ENCODE data around the gene FAM216A. TPM values are rescaled to one million over a fixed set of nuclear protein-coding genes. Genes with fewer than 3 reads are reported as not detected.
A peak's percentile ranks its signal among the peaks of the same experiment; 100 is the strongest.

The FAM216A gene
- total and polyA plus RNA-seq, 2 of the 4 experiments (the other 2 are of a cell fraction): 14.0 to 31.1 TPM

DNA sequence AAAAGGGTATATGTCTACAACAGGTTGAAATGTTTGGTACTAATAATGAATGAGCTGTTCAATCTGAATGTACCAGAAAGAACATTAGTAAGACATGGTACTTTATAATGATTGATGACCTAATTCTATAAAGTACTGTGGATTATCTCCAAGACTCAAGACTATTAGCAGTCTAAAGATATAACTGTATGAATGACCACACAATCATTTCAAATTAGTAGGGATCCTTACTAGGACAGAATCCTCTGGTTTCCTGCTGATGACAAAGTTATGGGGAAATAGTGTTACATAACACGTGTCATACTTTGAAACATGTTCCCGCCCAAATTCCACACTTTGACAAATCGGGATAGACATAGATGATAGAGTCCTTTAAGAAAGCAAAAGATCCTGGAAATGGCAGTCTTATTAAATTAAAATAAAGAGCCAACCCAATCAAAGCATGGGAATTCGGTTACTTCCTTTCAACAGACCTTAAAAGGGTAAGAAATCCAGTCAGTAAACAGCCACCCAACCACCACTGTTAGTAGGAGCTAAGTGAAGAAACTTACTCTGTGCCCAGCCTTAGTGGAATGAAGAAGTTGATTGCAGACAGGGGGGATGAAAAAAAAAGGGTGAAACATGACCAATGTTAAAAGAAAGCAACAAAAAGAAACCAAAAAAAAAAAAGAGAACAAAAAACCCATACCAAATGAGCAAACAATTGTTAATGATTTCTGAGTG is 30.5 kb downstream of the FAM216A start:
- BruUV-seq (replicated peaks): TSS peak; percentile 12
- no CpG with 5 or more reads among the region's 4 CpGs for WGBS, 2 experiments (ENCODE audit: extremely low coverage in 2 of 2, insufficient read length in 1 of 2)
- peak overlapping the region; percentile 22 for H2BK5ac ChIP-seq (ENCODE audit: low read depth, low read length, poor library complexity, severe bottlenecking)
- H3K9ac ChIP-seq (ENCODE audit: low read depth, low read length): no peak overlapping the region
- no peak overlapping the region for H2BK120ac ChIP-seq (ENCODE audit: low read depth, low read length)
- H2AK5ac ChIP-seq (ENCODE audit: low read depth, low read length): no peak overlapping the region
- no peak overlapping the region for H2BK20ac ChIP-seq (ENCODE audit: low read depth, low read length)
- no peak overlapping the region for H2AFZ ChIP-seq (replicated peaks; ENCODE audit: low read length, poor library complexity)
- H3K79me1 ChIP-seq (ENCODE audit: low read depth in 1 of 2, low read length in 2 of 2): peaks cover 14 to 26% of the 10 kb centered on the region in 2 experiments; a peak in 3 of 4 replicates
- no peak for ATAC-seq (ENCODE audit: low read depth)
- peak; percentile 13 for DNase-seq
- intact Hi-C loops (cut with micrococcal nuclease) (no loop called here), in situ Hi-C loops (cut with MboI; ENCODE audit: low sequenced_read_pairs) (no loop called here), dilution Hi-C loops (cut with HindIII; ENCODE audit: low sequenced_read_pairs, unreplicated experiment) (no loop called here)
- ChIA-PET POLR2A (ENCODE audit: unreplicated experiment) (no interaction called here), CTCF (interaction anchor here (1.0 kb wide), 1 partner anchor 49 kb away, joined by 3 read pairs; the partner anchor contains the start of gene ARPC3)
- no peak overlapping the region for H3K4me2 ChIP-seq (ENCODE audit: low read depth, low read length)
- peaks cover 9% of the 10 kb centered on the region for H3K36me3 ChIP-seq (ENCODE audit: control insufficient read depth, insufficient read depth, low read length)
- no peak overlapping the region for H3K27ac ChIP-seq (ENCODE audit: insufficient read depth, low read length)
- no peak for TF ChIP-seq MAZ (IDR thresholded peaks at IDR 0.05; ENCODE audit: borderline replicate concordance, low read depth, low read length)
- peak; percentile 12; the same call in 1 of the 2 replicates for TF ChIP-seq CEBPB (IDR thresholded peaks at IDR 0.05; ENCODE audit: low read depth, low read length)
- no peak for TF ChIP-seq BHLHE40 (IDR thresholded peaks at IDR 0.05; ENCODE audit: low read depth, low read length)
- H4K91ac ChIP-seq (ENCODE audit: insufficient read depth, low read depth, low read length): no peak overlapping the region
- peaks cover 3% of the 10 kb centered on the region for H3K9me1 ChIP-seq (ENCODE audit: insufficient read depth, low read length)
- H3K4me3 ChIP-seq (ENCODE audit: insufficient read depth, low read depth, low read length): no peak overlapping the region
- H4K20me1 ChIP-seq (ENCODE audit: insufficient read depth, low read length): peaks cover 2% of the 10 kb centered on the region
- no peak overlapping the region for H3K4ac ChIP-seq (ENCODE audit: low read depth, low read length)
- H3K9me3 ChIP-seq (ENCODE audit: control insufficient read depth, insufficient read depth, low read length): no peaks in the 10 kb centered on the region
- H2AK9ac ChIP-seq (replicated peaks; ENCODE audit: low read depth, low read length, poor library complexity): no peak overlapping the region
- H3K23ac ChIP-seq (ENCODE audit: low read depth, low read length): no peak overlapping the region
- no peaks in the 10 kb centered on the region for H3K27me3 ChIP-seq (ENCODE audit: control insufficient read depth, insufficient read depth, low read length)
- no peak overlapping the region for H3K56ac ChIP-seq (ENCODE audit: extremely low read depth, insufficient read depth, low read length)
- H2BK15ac ChIP-seq (ENCODE audit: low read depth, low read length): no peak overlapping the region
- H3K18ac ChIP-seq (ENCODE audit: low read depth, low read length): no peak overlapping the region
- H3K14ac ChIP-seq (replicated peaks; ENCODE audit: low read depth, low read length): no peak overlapping the region
- no peak overlapping the region for H4K5ac ChIP-seq (ENCODE audit: low read depth, low read length)
- H3K4me1 ChIP-seq (ENCODE audit: control insufficient read depth, insufficient read depth, low read length): no peaks in the 10 kb centered on the region
- no peak overlapping the region for H4K8ac ChIP-seq (ENCODE audit: low read depth in 2 of 2, low read length in 2 of 2)

Data from IMR-90 (cell line).